ENCODE measurements around the gene SLAMF6. TPM values are rescaled to one million over a fixed set of nuclear protein-coding genes. Genes with fewer than 3 reads are reported as not detected.

SLAMF6 gene
- polyA plus RNA-seq, 1 donor (not counting 4 experiments of a cell fraction or from before 2014, with no cell fraction given) = not detected

DNA sequence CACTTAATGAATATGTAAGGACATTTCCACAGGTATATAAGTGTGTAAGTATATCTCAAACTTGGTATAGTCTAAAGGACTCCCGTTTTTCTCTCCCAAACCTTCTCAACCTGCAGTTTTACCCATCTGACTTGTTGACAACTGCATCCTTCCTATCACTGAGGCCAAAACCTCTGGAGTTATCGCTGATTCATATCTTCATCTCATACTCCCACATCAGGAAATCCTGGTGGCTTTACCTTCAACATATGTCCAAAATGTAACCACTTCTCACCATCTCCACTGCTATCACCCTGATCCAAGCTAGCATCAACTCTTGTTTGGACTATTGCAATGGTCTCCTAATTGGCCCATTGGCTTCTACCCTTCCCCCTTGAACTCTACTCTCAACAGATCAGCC is 30.4 kb downstream of the SLAMF6 start:
- no peaks in the 10 kb centered on the region for H4K20me1 ChIP-seq (ENCODE audit: control insufficient read depth, extremely low read depth, insufficient read depth, low read length)
- peaks cover 2% of the 10 kb centered on the region for H3K27me3 ChIP-seq (ENCODE audit: control insufficient read depth, extremely low read depth, insufficient read depth, low read length)
- H3K9ac ChIP-seq (ENCODE audit: control insufficient read depth, extremely low read depth, insufficient read depth, low read length) = no peak overlapping the region
- H3K36me3 ChIP-seq (ENCODE audit: control insufficient read depth in 2 of 2, extremely low read depth in 1 of 2, insufficient read depth in 2 of 2, low read length in 2 of 2) = no peaks in the 10 kb centered on the region
- H3K27ac ChIP-seq (ENCODE audit: control insufficient read depth, insufficient read depth, low read length) = no peak overlapping the region
- FAIRE-seq = no peak
- H2AFZ ChIP-seq (ENCODE audit: control insufficient read depth, low read length) = no peak overlapping the region
- dilution Hi-C loops (cut with MboI; ENCODE audit: extremely low pct_ligation_motif_present, low sequenced_read_pairs) = no loop called here
- no peaks in the 10 kb centered on the region for H3K9me1 ChIP-seq (ENCODE audit: control insufficient read depth, extremely low read depth, insufficient read depth, low read length)
- TF ChIP-seq EZH2 (IDR thresholded peaks at IDR 0.05; ENCODE audit: low read length) = no peak
- TF ChIP-seq, protein P1, sequence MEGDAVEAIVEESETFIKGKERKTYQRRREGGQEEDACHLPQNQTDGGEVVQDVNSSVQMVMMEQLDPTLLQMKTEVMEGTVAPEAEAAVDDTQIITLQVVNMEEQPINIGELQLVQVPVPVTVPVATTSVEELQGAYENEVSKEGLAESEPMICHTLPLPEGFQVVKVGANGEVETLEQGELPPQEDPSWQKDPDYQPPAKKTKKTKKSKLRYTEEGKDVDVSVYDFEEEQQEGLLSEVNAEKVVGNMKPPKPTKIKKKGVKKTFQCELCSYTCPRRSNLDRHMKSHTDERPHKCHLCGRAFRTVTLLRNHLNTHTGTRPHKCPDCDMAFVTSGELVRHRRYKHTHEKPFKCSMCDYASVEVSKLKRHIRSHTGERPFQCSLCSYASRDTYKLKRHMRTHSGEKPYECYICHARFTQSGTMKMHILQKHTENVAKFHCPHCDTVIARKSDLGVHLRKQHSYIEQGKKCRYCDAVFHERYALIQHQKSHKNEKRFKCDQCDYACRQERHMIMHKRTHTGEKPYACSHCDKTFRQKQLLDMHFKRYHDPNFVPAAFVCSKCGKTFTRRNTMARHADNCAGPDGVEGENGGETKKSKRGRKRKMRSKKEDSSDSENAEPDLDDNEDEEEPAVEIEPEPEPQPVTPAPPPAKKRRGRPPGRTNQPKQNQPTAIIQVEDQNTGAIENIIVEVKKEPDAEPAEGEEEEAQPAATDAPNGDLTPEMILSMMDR (optimal IDR thresholded peaks at IDR 0.05 in 1 of 3, IDR thresholded peaks at IDR 0.05 in 1 of 3, conservative IDR thresholded peaks at IDR 0.05 in 1 of 3; ENCODE audit: extremely low read depth in 1 of 3, insufficient read depth in 2 of 3, low read length in 3 of 3) = no peak
- H3K79me2 ChIP-seq (ENCODE audit: control insufficient read depth, insufficient read depth, low read length) = no peaks in the 10 kb centered on the region
- H3K4me1 ChIP-seq (ENCODE audit: control insufficient read depth, extremely low read depth, insufficient read depth, low read length) = no peaks in the 10 kb centered on the region
- no peak for DNase-seq (ENCODE audit: low read depth, low spot score)
- no peak overlapping the region for H3K4me3 ChIP-seq (ENCODE audit: control insufficient read depth in 2 of 3, extremely low read depth in 1 of 3, insufficient read depth in 2 of 3, low read depth in 1 of 3, low read length in 3 of 3)
- H3K4me2 ChIP-seq (ENCODE audit: control insufficient read depth, extremely low read depth, insufficient read depth, low read depth, low read length) = no peak overlapping the region
- H3K9me3 ChIP-seq (ENCODE audit: control insufficient read depth, low read depth, low read length) = no peaks in the 10 kb centered on the region

DNA sequence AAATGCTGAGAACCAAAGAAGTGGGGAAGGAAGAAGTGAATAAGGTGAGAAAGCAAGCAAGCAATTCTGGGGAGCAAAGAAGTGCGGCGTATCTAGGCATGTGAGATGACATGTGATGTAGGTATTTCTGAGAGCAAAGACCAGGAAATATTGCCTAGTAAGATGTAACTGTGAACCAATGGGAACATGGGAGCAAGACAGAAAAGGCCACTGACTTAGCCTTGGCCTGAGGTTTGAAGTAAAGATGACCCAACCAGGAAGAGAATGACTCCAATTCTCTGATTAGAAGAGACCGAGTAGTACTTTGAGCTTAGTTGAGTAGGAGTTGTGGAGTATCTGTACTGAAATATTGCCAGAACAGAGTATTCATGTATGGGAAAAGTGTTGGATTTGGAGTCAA is 31.1 kb downstream of the SLAMF6 start:
- Histone ChIP-seq H4K20me1 (ENCODE audit: control insufficient read depth, extremely low read depth, insufficient read depth, low read length) (no peaks in the 10 kb centered on the region), H3K27me3 (ENCODE audit: control insufficient read depth, extremely low read depth, insufficient read depth, low read length) (peaks cover 2% of the 10 kb centered on the region), H3K9me1 (ENCODE audit: control insufficient read depth, extremely low read depth, insufficient read depth, low read length) (no peaks in the 10 kb centered on the region)

More for the DNA sequence above, 31.1 kb downstream of the SLAMF6 start:
- Histone ChIP-seq H2AFZ (ENCODE audit: control insufficient read depth, low read length) (no peak overlapping the region), H3K9ac (ENCODE audit: control insufficient read depth, extremely low read depth, insufficient read depth, low read length) (no peak overlapping the region), H3K4me2 (ENCODE audit: control insufficient read depth, extremely low read depth, insufficient read depth, low read depth, low read length) (no peak overlapping the region), H3K4me1 (ENCODE audit: control insufficient read depth, extremely low read depth, insufficient read depth, low read length) (no peaks in the 10 kb centered on the region), H3K4me3 (ENCODE audit: control insufficient read depth in 2 of 3, extremely low read depth in 1 of 3, insufficient read depth in 2 of 3, low read depth in 1 of 3, low read length in 3 of 3) (no peak overlapping the region), H3K9me3 (ENCODE audit: control insufficient read depth, low read depth, low read length) (no peaks in the 10 kb centered on the region), H3K27ac (ENCODE audit: control insufficient read depth, insufficient read depth, low read length) (no peak overlapping the region), H3K79me2 (ENCODE audit: control insufficient read depth, insufficient read depth, low read length) (no peaks in the 10 kb centered on the region), H3K36me3 (ENCODE audit: control insufficient read depth in 2 of 2, extremely low read depth in 1 of 2, insufficient read depth in 2 of 2, low read length in 2 of 2) (no peaks in the 10 kb centered on the region)
- TF ChIP-seq EZH2 (IDR thresholded peaks at IDR 0.05; ENCODE audit: low read length) = no peak
- TF ChIP-seq, protein P1 (optimal IDR thresholded peaks at IDR 0.05 in 1 of 3, IDR thresholded peaks at IDR 0.05 in 1 of 3, conservative IDR thresholded peaks at IDR 0.05 in 1 of 3; ENCODE audit: extremely low read depth in 1 of 3, insufficient read depth in 2 of 3, low read length in 3 of 3) = no peak
- no peak for DNase-seq (ENCODE audit: low read depth, low spot score)
- dilution Hi-C loops (cut with MboI; ENCODE audit: extremely low pct_ligation_motif_present, low sequenced_read_pairs) = no loop called here
- FAIRE-seq = no peak

Data from keratinocyte (primary cell).